COLO829 (cell line): ENCODE data around the gene TRHDE.
A peak's percentile ranks its signal among the peaks of the same experiment; 100 is the strongest.
"Not testable (repeated sequence)": the region's sequence is repeated elsewhere in the genome, so short reads cannot be mapped to it uniquely, and the experiment has no call there.

Experiments
- DNase-seq: peaks from one replicate; pipeline ENCODE4 v3.0.0; 2012; ENCODE audit warnings: low spot score

The TRHDE gene

DNA sequence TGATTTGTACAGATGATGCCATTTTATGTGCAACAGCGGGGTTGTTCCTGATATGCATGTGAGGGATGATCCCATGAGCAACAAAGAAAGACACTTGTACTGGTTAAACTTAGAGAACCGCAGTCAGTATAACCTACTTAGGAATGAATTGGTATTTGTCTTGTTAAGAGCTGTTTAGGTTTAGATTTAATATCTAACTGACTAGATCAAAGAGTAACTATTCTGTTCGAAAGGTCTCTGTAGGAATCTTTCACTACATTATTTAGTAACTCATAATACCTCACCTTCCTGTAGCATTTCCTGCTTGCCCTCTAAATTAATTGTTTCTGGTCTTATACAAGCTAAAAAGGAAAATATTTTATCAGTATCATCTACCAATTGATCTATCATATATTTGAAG, 350.4 kb downstream of the TRHDE start:
- no peak for DNase-seq

DNA sequence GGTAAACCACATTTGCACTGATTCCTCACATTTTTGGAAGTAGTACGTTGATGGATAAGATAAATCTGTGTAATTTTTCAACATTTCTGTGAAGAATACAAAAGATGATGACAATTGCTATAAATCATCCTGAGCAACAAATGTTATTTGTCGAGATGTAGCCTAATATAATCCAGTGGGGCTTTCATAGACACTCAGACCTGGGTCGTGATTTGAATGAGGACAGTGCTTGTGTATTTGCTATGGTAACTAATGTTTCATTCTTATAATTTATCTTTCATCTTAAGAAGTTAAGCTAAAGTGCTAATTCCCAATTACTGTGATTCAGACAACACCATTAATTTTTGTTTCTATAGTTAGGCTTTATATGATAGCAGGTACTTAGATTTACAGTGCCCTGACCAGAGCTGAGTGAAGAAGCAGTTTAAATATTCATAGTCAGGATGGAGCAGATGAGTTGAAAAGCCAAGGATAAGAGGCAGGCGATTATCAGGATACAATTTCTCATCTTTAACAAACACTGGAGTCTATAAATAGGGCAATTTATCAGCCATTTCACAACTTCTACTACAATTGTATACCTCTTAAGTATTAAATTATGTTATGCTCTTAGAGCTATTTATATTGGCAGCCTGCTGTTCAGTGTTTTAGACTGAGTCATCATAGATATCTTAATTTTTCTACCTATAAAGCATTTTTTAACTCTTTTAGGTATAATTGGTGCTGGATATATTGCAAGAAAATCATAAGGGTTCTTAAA, 359.9 kb downstream of the TRHDE start:
- DNase-seq: no peak

DNA sequence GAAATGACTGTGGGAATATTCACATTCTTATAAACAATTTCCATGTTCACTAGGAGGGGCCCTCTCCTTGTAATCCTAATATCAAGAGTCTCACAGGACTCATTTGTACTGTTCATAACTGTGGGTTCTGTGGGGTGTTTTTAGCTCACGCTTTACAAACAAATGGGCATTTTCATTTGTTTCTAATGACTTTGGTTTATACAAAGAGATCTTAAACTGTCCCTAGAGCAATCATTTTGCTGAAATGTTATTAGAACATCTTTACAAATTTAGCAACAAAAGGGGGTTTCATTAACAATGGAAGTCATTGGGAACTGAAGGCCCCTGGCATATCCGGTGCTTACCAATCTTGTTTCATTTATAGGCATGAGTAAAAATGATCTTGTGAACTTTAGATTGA, 370.5 kb downstream of the TRHDE start:
- DNase-seq: peak; percentile 1

DNA sequence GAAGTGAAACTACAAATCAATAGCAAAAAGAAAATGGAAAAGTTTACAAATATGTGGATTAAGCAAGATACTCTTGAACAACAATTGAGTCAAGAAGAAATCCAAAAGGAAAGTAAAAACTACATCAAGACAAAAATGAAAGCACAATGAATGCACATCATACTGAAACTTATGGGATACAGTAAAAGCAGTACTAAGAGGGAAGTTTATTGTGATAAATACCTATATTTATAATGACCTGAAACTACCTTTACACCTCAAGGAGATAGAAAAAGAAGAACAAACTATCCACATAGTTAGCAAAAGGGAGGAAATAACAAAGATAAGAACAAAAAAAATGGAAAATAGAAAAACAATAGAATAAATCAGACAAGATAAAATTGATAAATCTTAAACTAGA, 375.0 kb downstream of the TRHDE start:
- no peak for DNase-seq

DNA sequence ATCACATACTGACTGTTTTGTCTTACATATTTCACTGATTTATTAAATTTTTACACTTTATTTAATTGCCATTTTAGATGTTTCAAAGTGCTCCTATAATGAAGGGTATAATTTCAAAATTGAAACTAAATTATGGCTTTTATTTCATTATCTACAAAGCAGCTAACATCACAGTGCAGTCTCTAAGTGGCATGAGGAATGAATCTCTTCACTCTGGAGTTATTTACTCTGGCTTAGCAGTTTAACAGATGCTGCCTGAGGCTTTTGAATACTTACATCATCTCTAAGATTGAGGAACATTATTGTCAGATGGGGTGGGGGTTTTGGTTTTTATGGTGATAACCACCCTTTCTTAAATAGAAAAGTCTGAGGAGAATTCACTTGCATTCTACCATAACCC, 386.4 kb downstream of the TRHDE start:
- DNase-seq: no peak

DNA sequence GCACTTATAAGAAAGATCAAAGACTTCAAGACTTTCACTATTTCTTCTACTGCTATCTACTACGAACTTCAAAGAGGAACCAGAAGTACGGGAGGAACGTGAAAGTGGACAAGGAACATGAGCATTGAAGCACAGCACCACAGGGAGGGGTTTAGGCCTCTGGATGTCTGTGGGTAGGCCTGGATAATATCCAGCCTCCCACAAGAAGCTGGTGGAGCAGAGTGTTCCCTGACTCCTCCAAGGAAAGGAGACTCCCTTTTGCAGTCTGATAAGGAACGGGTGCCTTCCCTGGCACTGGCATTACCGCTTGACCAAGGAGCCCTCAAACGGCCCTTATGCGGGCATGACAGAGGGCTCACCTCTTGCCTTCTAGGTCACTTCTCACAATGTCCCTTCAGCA, 388.0 kb downstream of the TRHDE start:
- DNase-seq: not testable (repeated sequence)

DNA sequence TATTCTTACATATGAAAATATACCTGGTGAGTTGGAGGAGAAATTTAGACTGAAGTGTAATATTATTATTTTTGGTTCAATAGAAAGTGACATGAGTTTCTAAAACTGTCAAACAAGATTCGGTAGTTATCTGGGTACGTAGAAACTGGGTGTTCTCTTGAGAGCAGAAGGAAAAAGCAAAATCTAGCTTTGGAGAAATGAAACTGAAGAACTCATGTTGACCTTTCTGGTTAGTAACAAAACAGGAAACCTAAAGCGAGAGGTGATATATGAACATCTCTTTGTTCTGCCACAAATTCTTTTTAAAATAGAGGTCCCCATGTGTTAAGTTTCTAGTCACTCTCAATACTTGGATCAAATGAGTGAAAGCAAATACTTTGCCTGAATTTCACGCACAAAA, 401.7 kb downstream of the TRHDE start:
- DNase-seq: no peak

DNA sequence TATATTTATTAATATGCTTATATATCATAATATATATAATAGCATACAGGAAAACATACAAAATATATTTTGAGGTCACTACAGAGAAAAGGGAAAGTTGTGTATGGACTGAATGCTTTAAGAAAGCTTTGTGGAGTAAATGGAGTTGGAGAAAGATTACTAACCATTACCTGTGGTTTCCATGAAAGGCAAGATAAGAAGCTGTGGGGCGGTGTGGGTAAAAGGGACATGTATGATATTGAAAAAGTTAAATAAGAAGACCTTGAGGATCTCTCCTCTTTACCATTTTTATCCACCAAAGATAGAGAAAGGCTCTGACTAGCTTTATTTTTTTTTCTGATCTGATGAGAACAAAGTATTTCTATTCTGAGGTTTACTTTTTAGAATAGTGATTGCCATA, 404.4 kb downstream of the TRHDE start:
- no peak for DNase-seq

DNA sequence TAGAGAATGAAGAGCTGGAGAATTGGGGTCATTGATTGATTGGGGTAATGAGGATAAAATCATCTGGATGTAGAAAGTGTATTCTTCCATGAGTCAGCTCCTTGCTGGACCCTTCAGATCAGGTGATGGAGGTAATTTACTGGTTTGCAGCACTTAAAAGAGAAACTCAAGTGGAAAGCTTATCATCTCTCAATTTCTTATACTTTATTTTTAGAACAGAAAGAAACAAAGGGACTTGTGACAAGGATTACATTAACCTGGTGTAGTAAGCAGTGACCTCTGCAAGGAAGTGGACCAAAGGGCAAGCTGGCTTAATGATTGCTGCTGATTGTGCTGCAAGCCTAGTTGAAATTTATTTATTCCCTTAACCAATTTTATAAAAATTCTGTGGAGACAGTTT, 405.0 kb downstream of the TRHDE start:
- DNase-seq: no peak

DNA sequence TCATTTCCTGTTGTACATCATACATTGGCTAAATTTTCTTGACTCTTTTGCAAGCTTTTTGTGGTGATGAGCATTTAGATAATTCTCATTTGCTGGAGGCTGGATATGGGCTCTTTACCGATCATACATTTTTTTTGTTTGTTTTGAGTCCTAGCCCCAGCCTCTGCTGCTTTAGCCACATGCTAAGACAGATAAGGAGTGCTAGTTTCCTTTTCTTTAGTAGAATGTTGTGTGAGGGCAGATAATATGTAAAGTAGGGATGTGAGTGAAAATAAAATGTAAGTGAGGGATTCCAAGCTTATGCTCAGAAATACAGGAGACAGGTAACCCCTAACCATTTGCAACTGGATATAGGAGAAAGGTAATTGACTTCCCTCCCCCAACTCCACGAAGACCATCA, 405.7 kb downstream of the TRHDE start:
- DNase-seq: no peak

DNA sequence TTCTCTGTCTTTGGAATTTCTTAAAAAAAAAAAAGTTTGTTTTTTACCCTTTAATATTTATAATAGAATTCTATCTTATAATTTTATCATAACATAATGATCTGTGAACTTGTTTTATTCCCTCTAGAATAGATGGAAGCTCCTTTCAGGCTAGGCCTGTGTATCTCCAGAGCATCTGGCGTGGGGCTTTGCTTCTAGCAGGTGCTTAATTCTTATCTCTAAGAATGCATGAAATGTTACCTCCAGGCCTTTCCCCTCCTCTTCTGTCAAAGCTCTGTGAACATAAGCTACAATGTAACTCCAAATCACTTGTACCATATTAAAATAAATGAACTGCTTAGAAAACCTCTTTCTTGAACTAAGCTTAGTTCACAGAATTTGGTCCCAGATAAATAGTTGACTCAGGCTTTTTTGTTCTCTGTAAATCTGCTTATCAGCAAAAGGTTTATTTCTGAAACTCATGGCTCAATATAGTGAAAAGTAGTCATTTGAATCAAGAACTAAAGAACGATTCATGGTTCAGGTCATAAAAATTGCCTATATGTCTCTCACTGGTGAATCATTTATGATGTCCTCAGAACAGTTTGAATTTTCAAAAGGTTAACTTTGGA, 407.1 kb downstream of the TRHDE start:
- no peak for DNase-seq

DNA sequence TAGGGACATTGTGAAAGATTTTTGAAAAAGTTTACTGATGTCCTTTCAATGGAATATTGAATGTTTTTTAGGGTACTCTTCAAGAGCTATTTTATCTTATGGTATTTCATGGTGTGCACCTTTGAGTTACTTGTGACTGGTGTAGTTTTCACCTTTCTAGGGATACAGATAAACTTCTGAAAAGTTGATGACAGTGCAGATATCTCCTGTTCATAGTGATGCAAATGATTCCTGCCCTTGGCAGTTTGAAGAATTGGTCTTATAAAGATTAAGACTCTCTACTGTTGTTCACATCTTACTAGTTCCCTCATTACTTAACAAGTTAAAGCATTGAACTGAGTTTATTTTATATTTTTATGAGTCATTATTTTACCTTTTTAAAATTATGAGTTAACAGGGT, 408.9 kb downstream of the TRHDE start:
- no peak for DNase-seq

DNA sequence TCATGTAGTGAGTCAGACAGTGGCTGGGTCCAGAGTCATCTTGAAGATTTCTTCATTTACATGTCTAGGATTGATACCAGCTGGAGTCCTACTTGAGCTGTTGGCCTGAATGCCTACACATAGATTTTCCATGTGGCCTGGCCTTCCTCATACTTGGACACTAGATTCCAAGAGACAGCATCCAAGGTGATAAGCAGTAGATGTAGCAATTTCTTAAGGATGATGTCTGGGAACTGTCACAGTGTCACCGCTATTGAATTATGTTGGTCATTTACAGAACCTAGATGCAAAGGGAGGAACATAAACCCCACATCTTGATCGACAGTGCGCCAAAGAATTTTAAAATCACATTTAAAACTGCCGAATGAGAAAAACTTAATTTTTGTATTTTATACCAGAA, 412.3 kb downstream of the TRHDE start:
- no peak for DNase-seq

DNA sequence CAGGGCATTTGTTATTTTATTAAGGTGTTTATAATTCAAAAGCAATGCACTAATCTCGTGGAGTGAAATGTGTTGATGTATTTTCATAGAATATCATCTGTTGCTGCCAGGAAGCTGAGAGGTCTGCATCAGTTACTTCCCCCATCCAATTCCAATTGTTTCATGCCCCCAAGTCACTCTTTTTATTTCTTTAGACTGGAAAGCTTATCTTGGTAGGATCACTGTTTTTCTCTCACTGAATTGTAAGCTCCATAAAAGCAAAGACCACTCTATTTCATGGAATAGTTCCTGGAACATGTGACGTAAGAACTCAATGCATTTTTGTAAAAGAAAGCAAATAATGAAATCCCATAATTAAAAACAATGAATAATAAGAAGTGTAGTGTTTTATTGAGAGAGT, 420.2 kb downstream of the TRHDE start:
- DNase-seq: no peak

DNA sequence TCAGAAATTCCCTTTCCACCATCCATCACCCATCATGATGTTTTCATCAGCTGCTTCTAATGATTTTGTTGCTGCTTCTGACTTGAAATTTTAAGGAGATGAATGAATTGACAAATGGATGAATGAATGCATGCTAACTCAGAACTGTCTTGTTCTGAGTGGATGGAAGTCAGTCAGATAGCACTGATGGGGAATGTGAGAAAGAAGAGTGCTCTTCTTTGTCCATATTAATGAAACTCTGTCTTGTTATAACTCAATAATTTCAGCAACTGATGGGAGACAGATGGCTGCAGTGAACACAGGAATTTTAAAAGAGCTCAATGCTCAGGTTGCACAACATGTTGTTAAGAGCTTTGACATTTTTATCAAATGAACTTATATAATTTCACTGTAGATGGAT, 422.0 kb downstream of the TRHDE start:
- no peak for DNase-seq

DNA sequence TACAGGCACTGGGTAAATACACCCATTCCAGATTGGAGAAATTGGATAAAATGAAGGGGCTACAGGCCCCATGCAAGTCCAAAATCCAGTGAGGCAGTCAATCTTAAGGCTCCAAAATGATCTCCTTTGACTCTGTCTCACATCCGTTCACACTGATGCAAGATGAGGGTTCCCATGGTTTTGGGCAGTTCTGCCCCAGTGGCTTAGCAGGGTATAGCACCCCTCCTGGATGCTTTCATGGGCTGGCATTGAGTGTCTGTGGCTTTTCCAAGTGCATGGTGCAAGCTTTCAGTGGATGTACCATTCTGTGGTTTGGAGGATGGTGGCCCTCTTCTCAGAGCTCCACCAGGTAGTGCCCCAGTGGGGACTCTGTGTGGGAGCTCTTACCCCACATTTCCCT, 427.2 kb downstream of the TRHDE start:
- no peak for DNase-seq

DNA sequence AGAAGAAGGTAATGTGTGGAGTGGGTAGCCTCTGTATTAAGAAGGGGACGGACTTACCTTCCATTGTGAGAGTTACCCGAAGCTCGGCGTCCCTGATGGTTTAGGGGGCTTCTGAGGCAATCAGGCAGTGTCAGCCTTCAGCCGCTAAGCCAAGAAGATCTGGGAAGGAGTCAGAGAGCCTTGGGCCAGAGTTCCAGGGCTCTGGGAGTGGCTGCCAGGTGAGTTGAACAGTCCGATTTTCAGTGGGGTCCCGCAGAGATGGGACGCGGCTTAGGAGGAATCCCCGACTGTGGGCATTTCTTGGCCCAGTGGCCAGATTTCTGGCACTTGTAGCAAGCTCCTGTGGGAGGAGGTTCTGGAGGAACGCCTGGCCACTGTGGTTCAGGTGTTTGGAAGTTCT, 439.9 kb downstream of the TRHDE start:
- DNase-seq: not testable (repeated sequence)

DNA sequence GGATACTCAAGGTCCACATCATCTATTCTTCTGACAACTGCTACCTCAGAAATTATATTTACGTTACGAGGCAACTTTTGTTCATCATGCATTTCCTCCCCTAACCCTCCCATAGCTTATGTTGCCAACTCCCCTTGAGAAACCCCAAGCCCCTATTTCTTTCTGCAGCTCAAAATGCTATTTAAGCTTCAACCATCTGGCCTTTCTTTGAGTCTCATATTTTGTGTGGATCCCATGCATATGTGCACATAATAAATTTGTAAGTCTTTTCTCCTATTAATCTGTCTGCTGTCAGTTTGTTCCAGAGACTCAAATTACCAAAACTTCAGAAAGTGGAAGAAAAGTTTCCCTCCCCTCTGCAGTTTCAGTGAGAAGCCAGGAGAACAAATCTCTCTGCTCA, 444.1 kb downstream of the TRHDE start:
- DNase-seq: no peak

DNA sequence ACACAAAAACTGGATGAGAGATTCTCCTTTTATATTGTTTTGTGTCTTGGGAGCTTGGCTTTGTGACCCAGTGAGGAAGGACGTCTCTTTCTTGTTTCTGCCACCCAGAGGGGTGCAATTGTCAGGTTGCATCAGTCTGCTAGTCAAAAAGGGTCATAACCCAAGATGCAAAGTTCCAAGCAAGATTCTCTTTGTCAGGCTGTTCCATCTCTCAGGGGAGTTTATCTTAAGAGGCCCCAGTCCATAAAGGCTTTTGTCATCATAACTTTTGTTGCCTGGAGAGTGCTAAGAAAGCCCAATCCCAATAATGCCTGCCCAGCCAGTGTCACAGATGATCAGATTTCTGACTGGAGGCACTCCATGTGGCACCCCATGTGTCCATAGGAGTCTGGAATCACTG, 444.9 kb downstream of the TRHDE start:
- DNase-seq: no peak
